ENCODE data around the gene ATP9A. TPM values are rescaled to one million over a fixed set of nuclear protein-coding genes. Genes with fewer than 3 reads are reported as not detected.

The ATP9A gene
- polyA plus RNA-seq, 1 of the 3 experiments (the other 2 are of a cell fraction), result 11.0 TPM

GRCh38 chr20:51616060-51616459 is 152.1 kb downstream of the ATP9A start:
- 91% methylated on average over 3 of the region's 3 CpGs for WGBS (ENCODE audit: low lambda C conversion rate)
- H4K20me1 ChIP-seq (ENCODE audit: insufficient read depth), result no peaks in the 10 kb centered on the region
- CTCF ChIA-PET, result interaction anchor here (0.6 to 1.5 kb wide), 4 partner anchors 15 to 323 kb away, joined by 3 to 4 read pairs (median 3); no protein-coding TSS in a partner anchor
- POLR2A ChIA-PET, result no interaction called here
- no peaks in the 10 kb centered on the region for H3F3A ChIP-seq (replicated peaks; ENCODE audit: insufficient read depth)
- H3K27ac ChIP-seq (ENCODE audit: low read depth in 2 of 2, low read length in 1 of 2), result no peak overlapping the region
- no peak overlapping the region for H3K4me3 ChIP-seq (ENCODE audit: low read depth in 2 of 2, low read length in 1 of 2)
- DNase-seq, result no peak
- no peaks in the 10 kb centered on the region for H3K4me1 ChIP-seq (ENCODE audit: control insufficient read depth in 1 of 2, insufficient read depth in 2 of 2, low read depth in 1 of 2, low read length in 1 of 2)
- no peak for TF ChIP-seq RXRA (IDR thresholded peaks at IDR 0.05; ENCODE audit: borderline replicate concordance, low read depth)
- peak; percentile 27 for TF ChIP-seq CTCF (IDR thresholded peaks at IDR 0.05)
- H3K36me3 ChIP-seq (replicated peaks in 1 of 2; ENCODE audit: control insufficient read depth in 1 of 2, insufficient read depth in 2 of 2, low read length in 1 of 2), result peaks cover 0 to 15% of the 10 kb centered on the region in 2 experiments
- H3K9me2 ChIP-seq, result no peaks in the 10 kb centered on the region
- no peaks in the 10 kb centered on the region for H3K79me2 ChIP-seq (ENCODE audit: insufficient read depth)
- no peaks in the 10 kb centered on the region for H3K9me3 ChIP-seq
- no peak overlapping the region for H3K9ac ChIP-seq
- H3K27me3 ChIP-seq (ENCODE audit: insufficient read depth), result no peaks in the 10 kb centered on the region
- H2AFZ ChIP-seq (ENCODE audit: low read depth), result no peak overlapping the region
- no peak overlapping the region for H3K4me2 ChIP-seq

DNA sequence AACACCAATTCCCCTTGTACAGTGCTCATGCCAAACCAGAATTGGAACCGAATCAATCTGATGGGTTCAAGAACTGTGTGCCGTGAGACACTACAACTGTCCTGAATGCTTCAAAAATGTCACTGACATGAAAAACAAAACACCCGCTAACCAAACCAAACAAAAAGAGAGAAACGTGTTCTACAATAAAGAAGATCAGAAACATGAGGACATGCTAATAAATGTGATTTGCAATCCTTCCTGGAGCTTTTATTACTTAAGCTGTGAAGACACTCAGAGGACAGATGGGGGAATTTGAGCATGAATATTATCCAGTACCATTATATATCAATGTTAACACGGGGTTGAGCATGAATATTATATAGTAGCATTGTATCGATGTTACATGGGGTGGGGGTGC is 153.5 kb downstream of the ATP9A start:
- Histone ChIP-seq H3K4me3 (ENCODE audit: low read depth in 2 of 2, low read length in 1 of 2) (no peak overlapping the region), H4K20me1 (ENCODE audit: insufficient read depth) (no peaks in the 10 kb centered on the region), H3K9ac (no peak overlapping the region), H3K4me1 (ENCODE audit: control insufficient read depth in 1 of 2, insufficient read depth in 2 of 2, low read depth in 1 of 2, low read length in 1 of 2) (no peaks in the 10 kb centered on the region), H3K27me3 (ENCODE audit: insufficient read depth) (no peaks in the 10 kb centered on the region), H3K9me2 (no peaks in the 10 kb centered on the region), H3K4me2 (no peak overlapping the region), H3K27ac (ENCODE audit: low read depth in 2 of 2, low read length in 1 of 2) (no peak overlapping the region), H3F3A (replicated peaks; ENCODE audit: insufficient read depth) (no peaks in the 10 kb centered on the region), H3K79me2 (ENCODE audit: insufficient read depth) (no peaks in the 10 kb centered on the region), H2AFZ (ENCODE audit: low read depth) (no peak overlapping the region), H3K9me3 (no peaks in the 10 kb centered on the region), H3K36me3 (replicated peaks in 1 of 2; ENCODE audit: control insufficient read depth in 1 of 2, insufficient read depth in 2 of 2, low read length in 1 of 2) (peaks cover 0 to 15% of the 10 kb centered on the region in 2 experiments)
- ChIA-PET CTCF (interaction anchor here (1.3 to 2.0 kb wide), 7 partner anchors 9 to 626 kb away, joined by 3 to 12 read pairs (median 4); no protein-coding TSS in a partner anchor), POLR2A (no interaction called here)
- no peak for DNase-seq
- WGBS (ENCODE audit: low lambda C conversion rate), result 83% methylated on average over 6 of the region's 6 CpGs
- no peak for TF ChIP-seq MXI1 (IDR thresholded peaks at IDR 0.05; ENCODE audit: low read depth, low read length)
- no peak for TF ChIP-seq FOSL2 (IDR thresholded peaks at IDR 0.05; ENCODE audit: borderline replicate concordance, low read depth)
- no peak for TF ChIP-seq JUND (IDR thresholded peaks at IDR 0.05)
- no peak for TF ChIP-seq REST (IDR thresholded peaks at IDR 0.05; ENCODE audit: low read depth, low read length)
- TF ChIP-seq FOXJ3 (CRISPR knock-in tag; IDR thresholded peaks at IDR 0.05), result no peak
- no peak for TF ChIP-seq ZBTB33 (IDR thresholded peaks at IDR 0.05; ENCODE audit: borderline replicate concordance, low read depth)
- TF ChIP-seq RCOR1 (IDR thresholded peaks at IDR 0.05; ENCODE audit: low read length), result no peak
